ENCODE measurements around the gene WDR18. TPM values are rescaled to one million over a fixed set of nuclear protein-coding genes. Genes with fewer than 3 reads are reported as not detected.

Gene WDR18
- total and polyA plus RNA-seq, 2 of the 4 experiments (the other 2 are of a cell fraction): 37.1 to 56.9 TPM

DNA sequence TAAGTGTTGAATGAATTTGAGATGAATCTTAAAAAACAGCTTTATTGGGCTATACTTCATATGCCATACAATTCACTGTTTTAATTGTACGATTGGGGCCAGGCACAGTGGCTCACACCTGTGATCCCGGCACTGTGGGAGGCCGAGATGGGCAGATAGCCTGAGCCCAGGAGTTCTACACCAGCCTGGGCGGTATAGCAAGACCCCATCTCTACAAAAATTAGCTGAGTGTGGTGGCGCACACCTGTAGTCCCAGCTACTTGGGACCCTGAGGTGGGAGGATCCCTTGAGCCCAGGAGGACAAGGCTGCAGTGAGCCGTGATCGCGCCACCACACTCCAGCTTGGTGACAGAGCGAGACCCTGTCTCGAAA lies 48.0 kb upstream of the WDR18 start (continued):
- TF ChIP-seq, protein P1, sequence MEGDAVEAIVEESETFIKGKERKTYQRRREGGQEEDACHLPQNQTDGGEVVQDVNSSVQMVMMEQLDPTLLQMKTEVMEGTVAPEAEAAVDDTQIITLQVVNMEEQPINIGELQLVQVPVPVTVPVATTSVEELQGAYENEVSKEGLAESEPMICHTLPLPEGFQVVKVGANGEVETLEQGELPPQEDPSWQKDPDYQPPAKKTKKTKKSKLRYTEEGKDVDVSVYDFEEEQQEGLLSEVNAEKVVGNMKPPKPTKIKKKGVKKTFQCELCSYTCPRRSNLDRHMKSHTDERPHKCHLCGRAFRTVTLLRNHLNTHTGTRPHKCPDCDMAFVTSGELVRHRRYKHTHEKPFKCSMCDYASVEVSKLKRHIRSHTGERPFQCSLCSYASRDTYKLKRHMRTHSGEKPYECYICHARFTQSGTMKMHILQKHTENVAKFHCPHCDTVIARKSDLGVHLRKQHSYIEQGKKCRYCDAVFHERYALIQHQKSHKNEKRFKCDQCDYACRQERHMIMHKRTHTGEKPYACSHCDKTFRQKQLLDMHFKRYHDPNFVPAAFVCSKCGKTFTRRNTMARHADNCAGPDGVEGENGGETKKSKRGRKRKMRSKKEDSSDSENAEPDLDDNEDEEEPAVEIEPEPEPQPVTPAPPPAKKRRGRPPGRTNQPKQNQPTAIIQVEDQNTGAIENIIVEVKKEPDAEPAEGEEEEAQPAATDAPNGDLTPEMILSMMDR (conservative IDR thresholded peaks at IDR 0.05; ENCODE audit: low read depth, low read length): no peak

DNA sequence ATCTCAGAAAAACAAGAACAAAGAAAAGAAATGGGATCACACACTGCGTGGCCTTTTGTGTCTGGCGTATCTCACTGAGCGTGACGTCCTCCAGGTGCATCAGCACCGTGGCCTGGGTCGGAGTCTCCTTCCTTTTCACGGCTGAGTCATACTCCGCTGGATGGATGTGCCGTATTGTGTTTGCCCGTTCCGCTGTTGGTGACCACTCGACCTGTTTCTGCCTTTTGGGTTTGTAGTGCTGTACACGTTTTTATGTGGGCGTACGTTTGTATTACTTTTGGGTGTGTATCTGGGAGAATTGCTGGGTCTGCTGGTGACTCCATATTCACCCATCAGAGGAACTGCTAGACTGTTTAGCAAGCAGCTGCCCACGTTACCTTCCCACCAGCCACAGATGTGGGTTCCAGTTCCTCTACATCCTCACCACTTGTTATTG lies 46.9 kb upstream of the WDR18 start:
- Histone ChIP-seq H3K36me3 (ENCODE audit: control insufficient read depth, insufficient read depth, low read length) (peaks cover 50% of the 10 kb centered on the region), H3K4me2 (ENCODE audit: low read depth, low read length) (no peak overlapping the region), H3K9me1 (ENCODE audit: insufficient read depth, low read length) (peaks cover 17% of the 10 kb centered on the region), H2AK9ac (replicated peaks; ENCODE audit: low read depth, low read length, poor library complexity) (peak overlapping the region; percentile 5), H3K27me3 (ENCODE audit: control insufficient read depth, insufficient read depth, low read length) (no peaks in the 10 kb centered on the region), H4K91ac (ENCODE audit: insufficient read depth, low read depth, low read length) (no peak overlapping the region), H2BK15ac (ENCODE audit: low read depth, low read length) (no peak overlapping the region), H3K4ac (ENCODE audit: low read depth, low read length) (no peak overlapping the region; the same call in 1 of the 2 replicates), H4K5ac (ENCODE audit: low read depth, low read length) (no peak overlapping the region), H2AFZ (replicated peaks; ENCODE audit: low read length, poor library complexity) (peak overlapping the region; percentile 23), H4K20me1 (ENCODE audit: insufficient read depth, low read length) (peaks cover 64% of the 10 kb centered on the region), H2BK120ac (ENCODE audit: low read depth, low read length) (no peak overlapping the region), H3K23ac (ENCODE audit: low read depth, low read length) (no peak overlapping the region), H3K79me1 (ENCODE audit: low read depth in 1 of 2, low read length in 2 of 2) (peaks cover 29 to 74% of the 10 kb centered on the region in 2 experiments), H3K56ac (ENCODE audit: extremely low read depth, insufficient read depth, low read length) (no peak overlapping the region), H3K14ac (replicated peaks; ENCODE audit: low read depth, low read length) (no peak overlapping the region), H2BK5ac (ENCODE audit: low read depth, low read length, poor library complexity, severe bottlenecking) (no peak overlapping the region), H3K4me3 (ENCODE audit: insufficient read depth, low read depth, low read length) (no peak overlapping the region), H4K8ac (ENCODE audit: low read depth in 2 of 2, low read length in 2 of 2) (no peak overlapping the region), H3K18ac (ENCODE audit: low read depth, low read length) (no peak overlapping the region), H3K27ac (ENCODE audit: insufficient read depth, low read length) (no peak overlapping the region), H3K4me1 (ENCODE audit: control insufficient read depth, insufficient read depth, low read length) (peaks cover 33% of the 10 kb centered on the region), H2AK5ac (ENCODE audit: low read depth, low read length) (peak overlapping the region; percentile 36; the same call in 1 of the 2 replicates), H3K9me3 (ENCODE audit: control insufficient read depth, insufficient read depth, low read length) (no peaks in the 10 kb centered on the region), H3K9ac (ENCODE audit: low read depth, low read length) (no peak overlapping the region), H2BK20ac (ENCODE audit: low read depth, low read length) (no peak overlapping the region)
- no peak for DNase-seq
- dilution Hi-C loops (cut with HindIII; ENCODE audit: low sequenced_read_pairs, unreplicated experiment): no loop called here
- in situ Hi-C loops (cut with MboI; ENCODE audit: low sequenced_read_pairs): no loop called here
- intact Hi-C loops (cut with micrococcal nuclease): no loop called here
- CTCF ChIA-PET: no interaction called here
- no TSS peak for BruUV-seq (replicated peaks)
- POLR2A ChIA-PET (ENCODE audit: unreplicated experiment): no interaction called here
- no peak for ATAC-seq (ENCODE audit: low read depth)
- WGBS, 2 experiments (ENCODE audit: extremely low coverage in 2 of 2, insufficient read length in 1 of 2): 100% methylated on average over 5 of the region's 16 CpGs; no CpG with 5 or more reads in 1 of the 2 experiments
- TF ChIP-seq MXI1 (IDR thresholded peaks at IDR 0.05; ENCODE audit: borderline replicate concordance, low read depth, low read length): no peak
- TF ChIP-seq RFX5 (IDR thresholded peaks at IDR 0.05; ENCODE audit: low read depth, low read length): no peak
- no peak for TF ChIP-seq NFE2L2 (IDR thresholded peaks at IDR 0.05; ENCODE audit: low read depth, low read length)
- no peak for TF ChIP-seq FOS (IDR thresholded peaks at IDR 0.05; ENCODE audit: low read depth, low read length)
- TF ChIP-seq MAFK (IDR thresholded peaks at IDR 0.05; ENCODE audit: low read depth, low read length): no peak
- TF ChIP-seq, protein P2, sequence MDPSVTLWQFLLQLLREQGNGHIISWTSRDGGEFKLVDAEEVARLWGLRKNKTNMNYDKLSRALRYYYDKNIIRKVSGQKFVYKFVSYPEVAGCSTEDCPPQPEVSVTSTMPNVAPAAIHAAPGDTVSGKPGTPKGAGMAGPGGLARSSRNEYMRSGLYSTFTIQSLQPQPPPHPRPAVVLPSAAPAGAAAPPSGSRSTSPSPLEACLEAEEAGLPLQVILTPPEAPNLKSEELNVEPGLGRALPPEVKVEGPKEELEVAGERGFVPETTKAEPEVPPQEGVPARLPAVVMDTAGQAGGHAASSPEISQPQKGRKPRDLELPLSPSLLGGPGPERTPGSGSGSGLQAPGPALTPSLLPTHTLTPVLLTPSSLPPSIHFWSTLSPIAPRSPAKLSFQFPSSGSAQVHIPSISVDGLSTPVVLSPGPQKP (IDR thresholded peaks at IDR 0.05; ENCODE audit: borderline replicate concordance, low read depth, low read length): no peak
- no peak for TF ChIP-seq RAD21 (IDR thresholded peaks at IDR 0.05; ENCODE audit: low read length)
- TF ChIP-seq CEBPB (IDR thresholded peaks at IDR 0.05; ENCODE audit: low read depth, low read length): no peak
- TF ChIP-seq MAZ (IDR thresholded peaks at IDR 0.05; ENCODE audit: borderline replicate concordance, low read depth, low read length): no peak
- TF ChIP-seq CHD1 (IDR thresholded peaks at IDR 0.05; ENCODE audit: low read depth, low read length): no peak
- no peak for TF ChIP-seq SMC3 (IDR thresholded peaks at IDR 0.05; ENCODE audit: low read depth, low read length)
- TF ChIP-seq, protein P3, sequence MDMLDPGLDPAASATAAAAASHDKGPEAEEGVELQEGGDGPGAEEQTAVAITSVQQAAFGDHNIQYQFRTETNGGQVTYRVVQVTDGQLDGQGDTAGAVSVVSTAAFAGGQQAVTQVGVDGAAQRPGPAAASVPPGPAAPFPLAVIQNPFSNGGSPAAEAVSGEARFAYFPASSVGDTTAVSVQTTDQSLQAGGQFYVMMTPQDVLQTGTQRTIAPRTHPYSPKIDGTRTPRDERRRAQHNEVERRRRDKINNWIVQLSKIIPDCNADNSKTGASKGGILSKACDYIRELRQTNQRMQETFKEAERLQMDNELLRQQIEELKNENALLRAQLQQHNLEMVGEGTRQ (IDR thresholded peaks at IDR 0.05; ENCODE audit: low read depth, low read length): no peak
- no peak for TF ChIP-seq BHLHE40 (IDR thresholded peaks at IDR 0.05; ENCODE audit: low read depth, low read length)
